ENCODE measurements around the gene CNIH3.

DNA sequence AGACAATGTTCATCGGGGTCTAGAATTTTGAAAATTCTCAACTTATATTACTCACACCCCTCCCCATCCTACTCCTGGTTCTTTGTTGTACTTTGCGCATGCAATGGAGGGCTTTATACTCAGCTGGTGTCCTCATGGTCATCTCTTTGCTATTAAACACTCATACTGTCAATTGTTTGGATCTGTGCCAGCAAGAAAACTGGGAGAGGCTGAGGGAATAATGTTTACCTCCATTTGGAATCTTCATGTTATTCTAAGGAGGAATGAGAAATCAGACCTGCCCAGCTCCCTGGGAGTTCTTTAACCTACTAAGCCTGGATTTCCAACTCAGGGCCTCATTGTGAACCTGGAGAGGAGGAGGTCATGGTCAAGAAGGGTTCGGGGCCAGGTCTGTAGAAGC is 169.5 kb downstream of the CNIH3 start:
- no peak for TF ChIP-seq POLR2A (IDR thresholded peaks at IDR 0.05)
- TF ChIP-seq, protein P1, sequence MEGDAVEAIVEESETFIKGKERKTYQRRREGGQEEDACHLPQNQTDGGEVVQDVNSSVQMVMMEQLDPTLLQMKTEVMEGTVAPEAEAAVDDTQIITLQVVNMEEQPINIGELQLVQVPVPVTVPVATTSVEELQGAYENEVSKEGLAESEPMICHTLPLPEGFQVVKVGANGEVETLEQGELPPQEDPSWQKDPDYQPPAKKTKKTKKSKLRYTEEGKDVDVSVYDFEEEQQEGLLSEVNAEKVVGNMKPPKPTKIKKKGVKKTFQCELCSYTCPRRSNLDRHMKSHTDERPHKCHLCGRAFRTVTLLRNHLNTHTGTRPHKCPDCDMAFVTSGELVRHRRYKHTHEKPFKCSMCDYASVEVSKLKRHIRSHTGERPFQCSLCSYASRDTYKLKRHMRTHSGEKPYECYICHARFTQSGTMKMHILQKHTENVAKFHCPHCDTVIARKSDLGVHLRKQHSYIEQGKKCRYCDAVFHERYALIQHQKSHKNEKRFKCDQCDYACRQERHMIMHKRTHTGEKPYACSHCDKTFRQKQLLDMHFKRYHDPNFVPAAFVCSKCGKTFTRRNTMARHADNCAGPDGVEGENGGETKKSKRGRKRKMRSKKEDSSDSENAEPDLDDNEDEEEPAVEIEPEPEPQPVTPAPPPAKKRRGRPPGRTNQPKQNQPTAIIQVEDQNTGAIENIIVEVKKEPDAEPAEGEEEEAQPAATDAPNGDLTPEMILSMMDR (IDR thresholded peaks at IDR 0.05), result no peak

Data from upper lobe of left lung (tissue), 4 donors.